ENCODE results near the gene SERPINA3.

GRCh38 chr14:94640721-94641631 lies 28.8 kb downstream of the SERPINA3 start:
- TF ChIP-seq USF2 (CRISPR knock-in tag; IDR thresholded peaks at IDR 0.05), result no peak
- no peak for TF ChIP-seq CTCF (IDR thresholded peaks at IDR 0.05)
- no peak for TF ChIP-seq JUN (CRISPR knock-in tag; IDR thresholded peaks at IDR 0.05)
- TF ChIP-seq FOXJ3 (CRISPR knock-in tag; IDR thresholded peaks at IDR 0.05; ENCODE audit: borderline replicate concordance), result no peak
- no peak for TF ChIP-seq E2F4 (CRISPR knock-in tag; IDR thresholded peaks at IDR 0.05; ENCODE audit: borderline replicate concordance, low read depth)
- no peak for TF ChIP-seq ELF4 (CRISPR knock-in tag; IDR thresholded peaks at IDR 0.05; ENCODE audit: low read depth)
- TF ChIP-seq IRF2 (CRISPR knock-in tag; IDR thresholded peaks at IDR 0.05; ENCODE audit: borderline replicate concordance, low read depth), result no peak
- no peak for TF ChIP-seq GABPB1 (CRISPR knock-in tag; IDR thresholded peaks at IDR 0.05)
- no peak for TF ChIP-seq FOXK1 (CRISPR knock-in tag; IDR thresholded peaks at IDR 0.05)
- TF ChIP-seq TCF7 (CRISPR knock-in tag; IDR thresholded peaks at IDR 0.05; ENCODE audit: low read depth), result no peak
